Heart left ventricle (tissue), 16 donors: ENCODE results near the gene PDCD11. TPM values are rescaled to one million over a fixed set of nuclear protein-coding genes. Genes with fewer than 3 reads are reported as not detected.

Experiments
- ATAC-seq, 4 donors: fragments of 200-7000 bp; cut with Tn5 transposase; one replicate each; pipeline ENCODE4 v1.9.1; 2020 to 2022; ENCODE audit warnings: moderate library complexity in 4 of 4, mild to moderate bottlenecking in 3 of 4, moderate number of reproducible peaks in 1 of 4
- DNase-seq, 5 donors: peaks; one replicate each; pipeline ENCODE4 v3.0.0-alpha.2; 2020
- H3K27ac ChIP-seq, 12 donors: fragments of 200-600 bp; sonication (generic) in 4 of 12; one replicate each; pipeline versions ENCODE4 v1.5.0 to v1.8.0; 2016 to 2022; ENCODE audit warnings: mild to moderate bottlenecking in 2 of 12
- H3K27me3 ChIP-seq, 9 donors: fragments of 200-600 bp; sonication (generic) in 2 of 9; one replicate each; pipeline versions ENCODE4 v1.5.1 to v1.8.0; 2016 to 2022; ENCODE audit warnings: mild to moderate bottlenecking in 3 of 9
- H3K36me3 ChIP-seq, 9 donors: fragments of 200-600 bp; sonication (generic) in 2 of 9; one replicate each; pipeline versions ENCODE4 v1.5.0 to v1.8.0; 2018 to 2022; ENCODE audit warnings: mild to moderate bottlenecking in 2 of 9
- H3K4me1 ChIP-seq, 12 donors: fragments of 200-600 bp; sonication (generic) in 4 of 12; one replicate each; pipeline versions ENCODE4 v1.5.0 to v1.8.0; 2016 to 2022; ENCODE audit warnings: mild to moderate bottlenecking in 3 of 12
- H3K4me3 ChIP-seq, 12 donors: fragments of 200-600 bp; sonication (generic) in 4 of 12; one replicate each; pipeline versions ENCODE4 v1.5.0 to v1.8.0; 2017 to 2022; ENCODE audit warnings: mild to moderate bottlenecking in 9 of 12, moderate library complexity in 4 of 12
- H3K9me3 ChIP-seq, 12 donors: fragments of 200-600 bp; sonication (generic) in 4 of 12; one replicate each; pipeline versions ENCODE4 v1.5.0 to v1.8.0; 2016 to 2022; ENCODE audit warnings: mild to moderate bottlenecking in 1 of 12
- CTCF ChIP-seq, 12 donors: fragments of 200-600 bp; sonication (generic) in 4 of 12; IDR thresholded peaks; one replicate each; pipeline versions ENCODE4 v1.5.0 to v1.8.0; 2018 to 2022; ENCODE audit warnings: antibody characterized with exemption in 12 of 12, mild to moderate bottlenecking in 5 of 12
- POLR2A ChIP-seq, 2 donors: fragments of 450-650 bp; IDR thresholded peaks; one replicate each; pipeline ENCODE4 v1.6.1; 2017; ENCODE audit warnings: antibody characterized with exemption in 2 of 2, mild to moderate bottlenecking in 2 of 2, moderate library complexity in 2 of 2
- WGBS, 4 donors: extraction: QIAGEN DNeasy Blood & Tissue Kit in 2 of 4; methylation state at CpG; one replicate each; pipeline versions ENCODE4 v1.1.5 to v1.1.7; 2013 to 2018; 5-methylcytosine and 5-hydroxymethylcytosine counted together
- intact Hi-C, 10 donors: fragments of 100-400 bp; cut with DNase I; formaldehyde crosslinking; loops; one replicate each; pipeline versions ENCODE4 v1.11.1 to v1.14.2; 2022
- polyA plus RNA-seq, 2 donors: library from polyadenylated mRNA; stranded (reverse); fragments of 200-250 nt; gene quantifications; one replicate each; pipeline ENCODE4 v1.2.3, GENCODE V29; 2013
- total RNA-seq, 9 donors: library from RNA; depleted of rRNA in 2 of 9; stranded (reverse); fragments of >200 nt in 2 of 9; fragmentation: NEBNext Ultra II Directional in 3 of 9; extraction: Animal tissue kit (Norgen Biotek cat#: 25700) in 3 of 9; gene quantifications; one replicate each; pipeline versions ENCODE4 v1.1.0 to v1.2.4, GENCODE V29; 2016 to 2023
- donor health status: ischemic (EF 13 %, LVEDD 7.1; RV severe dilation, severe dysfunction).
- donor health status: healthy with polysubstance abuse.
- donor health status: DM: no; HTN: yes; CAD: no.
- donor health status: DM: no; HTN: no; CAD: no.
- donor health status: ischemic (EF 25% LVEDD 6.9; RV normal size, moderate dysfunction).
- donor health status: ischemic (EF 25% LVEDD 5.7; RV mildly dilated, moderate dysfunction).
- donor health status: healthy.
- donor health status: DM: yes; HTN: yes; CAD: no.
- donor health status: ischemic (EF 35%, LVEDD 5.7; RV mildly dilated, moderate dysfunction).
- donor health status: nonischemic (EF 11% LVEDD 7.7; RV severe dilation, severe dysfunction).
- donor health status: DM: yes; HTN: yes; CAD: no.
- donor health status: PGD.
- donor health status: ischemic (EF 29% LVEDD 5.4; RV normal size, mild dysfunction).
- donor health status: nonischemic (EF 23%, LVEDD 6.1; RV moderate dilation, normal function).

The PDCD11 gene
- total and polyA plus RNA-seq, 11 donors = 8.0 to 17.2 (median 12.1) TPM

- H3K27ac ChIP-seq = no peak overlapping the region
- TF ChIP-seq CTCF (IDR thresholded peaks at IDR 0.05) (no peak), POLR2A (IDR thresholded peaks at IDR 0.05) (no peak)
- peaks cover 0 to 100% (median 95%) of the 10 kb centered on the region in 9 donors for H3K36me3 ChIP-seq
- DNase-seq = no peak
- H3K27me3 ChIP-seq = no peaks in the 10 kb centered on the region
- peaks cover 0 to 35% (median 25%) of the 10 kb centered on the region in 12 donors for H3K4me1 ChIP-seq
- 93 to 97% (median 96%) methylated on average over 4 of the region's 4 CpGs for WGBS, 4 donors
- intact Hi-C loops = loop anchor here in 2 of 10 donors (5.0 to 10.0 kb wide), 2 partner anchors 38 to 135 kb away; partner anchors contain the start of gene CALHM3 (in 1 of the 2)
- no peak overlapping the region for H3K4me3 ChIP-seq
- H3K9me3 ChIP-seq = no peaks in the 10 kb centered on the region
- no peak for ATAC-seq
These were observed 43.4 kb downstream of the PDCD11 start for GRCh38 chr10:103439776-103440175.

GRCh38 chr10:103440416-103440815, 44.0 kb downstream of the PDCD11 start:
- H3K4me3 ChIP-seq = no peak overlapping the region
- WGBS, 4 donors = 91 to 95% (median 94%) methylated on average over 14 of the region's 14 CpGs
- intact Hi-C loops = no loop called here
- no peaks in the 10 kb centered on the region for H3K9me3 ChIP-seq
- peaks cover 0 to 41% (median 31%) of the 10 kb centered on the region in 12 donors for H3K4me1 ChIP-seq
- peaks cover 0 to 100% (median 96%) of the 10 kb centered on the region in 9 donors for H3K36me3 ChIP-seq
- H3K27ac ChIP-seq = no peak overlapping the region
- no peaks in the 10 kb centered on the region for H3K27me3 ChIP-seq
- TF ChIP-seq CTCF (IDR thresholded peaks at IDR 0.05) (no peak), POLR2A (IDR thresholded peaks at IDR 0.05) (no peak)
- no peak for DNase-seq
- no peak for ATAC-seq

- no peak overlapping the region for H3K4me3 ChIP-seq
- ATAC-seq (no peak), DNase-seq (no peak)
- H3K4me1 ChIP-seq = peaks cover 0 to 49% (median 39%) of the 10 kb centered on the region in 12 donors
- H3K27ac ChIP-seq = peak overlapping the region in 2 of 12 donors; percentile 37 to 75
- TF ChIP-seq POLR2A (IDR thresholded peaks at IDR 0.05) (no peak), CTCF (IDR thresholded peaks at IDR 0.05) (no peak)
- no peaks in the 10 kb centered on the region for H3K9me3 ChIP-seq
- WGBS, 4 donors = 89 to 98% (median 97%) methylated on average over 8 of the region's 8 CpGs
- no peaks in the 10 kb centered on the region for H3K27me3 ChIP-seq
- intact Hi-C loops = no loop called here
- peaks cover 0 to 99% (median 94%) of the 10 kb centered on the region in 9 donors for H3K36me3 ChIP-seq
These were observed 44.8 kb downstream of the PDCD11 start for GRCh38 chr10:103441206-103441605.

- no peaks in the 10 kb centered on the region for H3K27me3 ChIP-seq
- ATAC-seq = no peak
- H3K27ac ChIP-seq = peak overlapping the region in 7 of 12 donors; percentile 12 to 75 (median 34)
- no peak overlapping the region for H3K4me3 ChIP-seq
- DNase-seq = no peak
- no peak for TF ChIP-seq CTCF (IDR thresholded peaks at IDR 0.05)
- no peak for TF ChIP-seq POLR2A (IDR thresholded peaks at IDR 0.05)
- peaks cover 0 to 99% (median 92%) of the 10 kb centered on the region in 9 donors for H3K36me3 ChIP-seq
- intact Hi-C loops = no loop called here
- 76 to 90% (median 84%) methylated on average over 8 of the region's 8 CpGs for WGBS, 4 donors
- H3K9me3 ChIP-seq = no peaks in the 10 kb centered on the region
- peaks cover 4 to 52% (median 42%) of the 10 kb centered on the region in 12 donors for H3K4me1 ChIP-seq
These were observed 45.2 kb downstream of the PDCD11 start for GRCh38 chr10:103441611-103442010.
